HG03060 (cell line): ENCODE measurements around the gene MAPK12.

Experiments
- ATAC-seq: cut with Tn5 transposase; IDR thresholded peaks from one replicate; pipeline ENCODE4 v1.9.1; 2021; ENCODE audit warnings: low read depth, moderate number of reproducible peaks; ENCODE audit not compliant: unreplicated experiment

MAPK12 gene

DNA sequence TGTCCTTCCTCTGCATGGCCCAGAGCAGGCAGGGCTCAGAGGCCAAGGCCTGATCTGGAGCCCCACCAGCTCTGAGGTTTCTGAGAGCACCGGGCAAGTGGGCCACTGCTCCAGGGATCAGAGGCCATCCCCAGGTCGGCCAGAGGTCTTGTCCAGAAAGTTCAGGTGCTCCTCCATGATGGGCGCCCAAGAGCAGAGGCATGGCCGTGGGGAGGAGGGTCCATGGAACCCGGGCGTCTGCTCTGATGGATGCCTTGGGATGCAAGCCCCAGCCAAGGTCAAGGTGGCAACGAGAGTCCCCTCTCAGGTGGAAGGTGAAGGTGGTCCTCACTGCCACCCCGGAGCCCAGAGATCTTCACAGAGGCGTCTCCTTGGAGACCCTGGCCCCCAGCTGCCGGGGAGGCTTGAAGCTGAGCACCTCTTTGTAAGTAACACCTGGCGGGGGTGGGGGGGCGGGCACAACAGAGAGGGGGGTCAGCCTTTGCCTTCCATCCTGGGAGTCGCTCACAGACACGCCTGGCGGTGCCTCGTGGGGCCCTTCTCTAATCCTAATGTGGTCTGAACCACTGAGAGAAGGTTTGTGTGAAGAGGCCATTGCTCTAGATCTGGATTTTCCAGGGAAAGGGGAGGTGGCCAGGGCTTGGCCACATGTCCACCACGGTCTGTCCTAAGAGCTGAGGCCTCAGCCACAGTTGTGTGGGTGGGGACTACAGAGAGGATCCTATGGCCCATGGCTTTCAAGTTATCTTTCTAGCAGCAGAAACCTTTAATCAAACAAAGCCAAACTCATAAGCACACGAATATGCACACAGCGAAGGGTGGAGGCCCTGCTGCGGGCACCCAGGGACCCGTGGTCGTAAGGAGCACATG is 8.2 kb downstream of the MAPK12 start:
- ATAC-seq, result no peak

DNA sequence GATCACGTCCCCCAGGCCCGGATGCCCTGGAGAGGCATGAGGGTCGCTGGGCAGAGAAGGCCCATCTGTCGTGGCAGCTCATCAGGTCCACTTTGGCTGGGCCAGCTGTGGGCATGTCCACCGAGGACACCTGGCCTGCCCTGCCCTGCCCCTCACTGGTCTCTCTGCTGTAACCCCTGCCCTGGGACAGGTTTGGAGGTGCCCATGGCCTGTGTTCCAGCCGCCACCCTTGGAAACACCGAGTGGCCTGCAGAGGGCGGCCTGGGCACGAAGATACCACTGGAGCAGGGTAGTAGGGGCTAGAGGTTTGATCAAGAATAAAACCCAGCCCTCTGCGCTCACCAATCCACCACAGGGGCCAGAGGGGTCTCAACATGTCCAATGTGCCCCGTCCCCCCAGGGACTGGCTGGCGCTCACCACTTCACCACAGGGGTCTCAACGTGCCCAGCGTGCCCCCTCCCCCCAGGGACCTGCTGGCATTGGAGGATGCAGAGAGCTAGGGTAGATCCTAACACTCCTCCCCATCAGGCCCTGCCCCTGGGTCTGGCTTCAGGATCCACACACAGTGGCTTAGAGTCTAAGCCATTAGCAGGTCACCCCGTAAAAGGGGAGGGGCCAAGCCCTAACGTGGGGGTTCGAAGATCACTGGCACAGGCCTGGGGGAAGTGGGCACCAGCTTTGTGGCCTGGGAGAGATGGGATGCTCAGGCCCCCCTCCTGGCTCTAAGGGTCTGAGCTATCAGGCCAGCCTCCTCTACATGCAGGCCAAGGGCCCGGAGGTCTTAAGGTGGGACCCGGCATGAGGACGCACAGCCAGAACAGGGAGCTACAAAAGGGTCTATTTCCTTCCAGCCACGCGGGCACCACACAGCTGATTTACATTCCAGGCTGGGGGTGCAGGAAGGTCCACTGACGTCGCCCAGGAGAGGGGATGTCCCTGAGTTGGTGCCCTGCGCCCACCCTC is 9.1 kb downstream of the MAPK12 start:
- ATAC-seq, result no peak

DNA sequence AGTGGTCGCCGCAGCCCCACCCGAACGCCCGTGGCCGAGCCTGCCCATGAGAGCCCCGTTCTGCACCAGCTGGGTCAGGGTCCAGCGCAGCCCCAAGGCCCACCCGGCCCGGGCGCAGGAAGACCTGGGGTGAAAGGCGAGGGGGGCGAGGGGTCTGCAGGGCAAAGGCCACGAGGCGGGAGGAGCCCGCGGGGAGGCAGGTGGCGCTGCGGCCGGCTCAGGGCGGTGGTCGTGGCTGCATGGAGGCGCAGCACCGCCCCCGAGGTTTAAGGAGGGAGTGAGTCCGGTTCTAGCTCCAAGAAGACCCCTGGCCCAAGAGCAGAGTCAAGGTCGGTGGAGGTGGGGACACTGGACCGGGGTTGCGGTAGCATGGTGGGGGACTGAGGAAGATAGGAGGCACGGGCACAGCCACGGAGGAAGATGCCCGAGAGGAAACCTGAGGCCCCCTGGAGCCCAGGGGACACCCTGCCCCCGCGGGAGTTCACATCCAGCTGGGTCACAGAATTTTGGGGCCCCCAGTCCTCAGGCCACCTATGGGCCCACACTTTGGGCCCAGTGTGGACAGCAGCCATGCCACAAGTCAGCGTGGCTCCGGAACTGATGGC is 9.9 kb downstream of the MAPK12 start:
- no peak for ATAC-seq

DNA sequence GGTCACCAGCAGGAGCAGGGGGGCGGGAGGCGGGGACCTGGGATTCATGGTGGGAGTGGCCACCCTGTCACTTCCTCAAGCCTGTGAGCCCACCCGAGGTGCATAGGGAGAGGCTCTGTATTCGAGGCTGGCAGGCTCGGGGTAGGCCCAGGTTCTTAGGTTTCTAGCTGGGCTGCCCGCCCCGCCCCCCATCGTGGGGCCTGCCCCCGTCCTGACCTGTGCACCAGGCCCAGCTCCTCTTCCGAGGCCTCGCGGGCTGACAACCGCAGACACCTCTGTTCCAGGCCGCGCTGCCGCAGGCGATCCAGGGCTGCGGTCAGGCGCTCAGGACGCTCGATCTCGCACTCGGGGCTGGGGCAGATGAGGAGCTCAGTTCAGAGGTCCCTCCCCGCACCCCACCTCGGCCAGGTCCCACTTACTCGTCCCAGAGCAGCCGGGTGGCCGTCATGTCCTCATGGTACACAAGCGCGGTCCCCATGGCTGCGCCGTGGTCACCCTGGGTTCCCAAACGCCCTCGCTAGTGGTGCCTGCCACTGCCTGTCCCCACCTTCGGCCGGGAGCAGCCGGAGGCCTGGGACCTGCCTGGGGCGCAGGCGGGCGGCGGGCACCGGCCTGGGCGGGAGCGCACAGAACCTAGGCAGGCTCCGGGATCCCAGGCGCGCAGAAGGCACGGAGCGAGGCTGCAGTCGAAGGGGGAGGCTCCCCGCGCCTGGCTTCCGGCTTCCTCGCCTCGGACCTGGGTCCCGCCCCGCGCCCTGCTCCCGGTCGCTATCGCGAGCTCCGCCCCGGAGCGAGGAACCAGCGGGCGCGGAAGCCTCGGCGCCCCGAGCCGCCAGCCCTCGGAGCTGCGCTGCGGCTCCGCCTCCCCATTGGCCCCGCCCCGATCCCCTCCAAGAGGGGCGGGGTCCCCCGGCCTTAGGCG is 10.7 kb downstream of the MAPK12 start, which contains the start of gene HDAC10:
Gene HDAC10, minus strand, starts transcription at position 711 of the 922 bp plus-strand sequence. Its CDS starts 233 bp downstream, at position 478.
- no peak for ATAC-seq

DNA sequence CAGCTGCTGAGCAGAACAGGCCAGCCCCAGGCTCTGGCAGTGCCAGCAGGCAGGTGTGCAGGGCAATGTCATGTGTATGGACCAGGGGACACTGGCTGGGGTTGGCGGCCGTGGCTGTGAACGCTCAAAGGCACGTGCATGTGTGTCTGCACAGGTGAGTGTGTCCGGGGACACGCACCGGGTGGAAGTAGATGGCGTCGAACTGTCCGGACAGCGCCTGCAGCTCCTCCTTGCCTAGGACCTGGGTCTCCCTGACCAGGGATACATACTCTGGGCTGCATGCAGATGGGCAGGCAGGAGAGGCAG is 11.3 kb downstream of the MAPK12 start:
- no peak for ATAC-seq

DNA sequence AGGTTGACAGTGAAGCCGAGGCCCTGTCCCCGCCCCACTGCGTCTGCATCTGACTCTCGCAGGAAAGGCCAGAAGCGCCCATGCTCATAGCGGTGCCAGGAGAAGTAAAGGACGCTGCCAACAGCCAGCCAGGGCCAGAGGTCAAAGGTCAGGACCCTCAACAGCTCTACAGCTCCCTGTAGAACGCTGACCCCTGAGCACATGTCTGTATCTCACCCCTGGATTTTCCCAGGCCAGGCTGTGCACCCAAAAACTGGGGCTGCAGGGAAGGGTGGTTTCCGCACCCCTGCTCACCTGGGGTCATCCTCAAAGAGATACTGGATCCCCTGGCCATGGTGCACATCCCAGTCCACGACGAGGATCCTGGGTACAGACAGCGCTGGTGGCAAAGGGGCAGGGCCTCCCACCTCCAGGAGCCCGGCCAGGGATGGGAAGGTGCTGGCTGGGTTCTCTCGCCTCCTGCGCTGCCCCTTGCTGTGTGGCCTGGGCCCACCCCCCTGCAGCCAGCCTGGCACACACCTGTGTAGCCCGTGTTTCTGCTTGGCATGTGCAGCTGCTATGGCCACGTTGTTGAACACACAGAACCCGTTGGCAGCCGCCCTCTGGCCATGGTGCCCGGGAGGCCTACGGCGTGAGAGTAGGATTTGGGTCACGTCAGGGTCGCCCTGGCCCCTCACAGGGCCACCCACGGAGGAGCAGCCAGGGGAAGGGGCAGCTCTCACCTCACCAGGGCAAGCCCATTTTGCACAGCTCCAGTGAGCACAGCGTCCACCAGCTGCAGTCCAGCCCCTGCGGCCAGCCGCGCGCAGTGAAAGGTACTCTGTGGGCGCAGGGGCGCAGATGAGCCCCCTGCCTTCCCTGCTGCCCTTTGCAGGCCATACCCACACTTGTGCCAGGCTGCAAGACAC is 11.9 kb downstream of the MAPK12 start:
- ATAC-seq, result no peak

DNA sequence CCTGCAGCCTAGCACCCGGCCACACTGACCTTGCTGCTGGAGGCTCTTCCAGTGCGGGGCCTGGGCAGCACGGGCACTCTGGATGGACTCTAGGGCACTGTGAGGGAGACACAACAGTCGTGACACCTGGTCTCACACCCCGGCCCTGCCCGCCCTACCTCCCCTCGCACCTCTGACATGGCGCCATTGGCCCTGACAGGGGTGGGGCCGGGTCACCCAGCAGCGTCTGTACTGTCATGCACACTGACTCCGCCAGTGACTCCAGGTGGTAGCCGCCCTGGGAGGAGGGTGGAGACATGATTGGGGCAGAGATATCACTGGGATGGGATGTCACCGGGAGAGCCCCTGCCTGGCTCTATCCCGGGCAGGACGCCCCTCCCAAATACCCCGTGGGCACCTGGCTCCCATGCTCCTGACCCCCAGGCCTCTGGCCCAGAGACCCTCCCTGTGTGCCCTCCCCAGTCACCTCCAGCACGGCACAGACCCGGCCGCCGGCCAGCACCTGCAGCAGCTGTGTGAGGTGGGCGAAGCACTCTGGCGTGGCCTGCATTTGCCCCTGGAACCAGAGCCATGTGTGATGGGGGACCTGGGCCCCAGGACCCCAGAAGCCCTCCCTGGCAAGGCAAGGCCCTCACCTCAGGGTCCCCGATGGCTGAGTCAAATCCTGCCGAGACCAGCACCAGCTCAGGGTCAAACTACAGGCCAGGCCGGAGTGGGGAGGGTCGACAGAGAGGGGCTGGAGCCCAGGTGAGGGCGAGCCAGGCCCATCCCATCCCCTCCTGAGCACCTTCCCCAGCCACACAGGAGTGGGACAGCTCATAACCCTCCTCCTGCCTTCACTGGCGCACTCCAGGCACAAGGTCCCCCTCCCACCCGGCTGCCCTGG is 13.0 kb downstream of the MAPK12 start:
- no peak for ATAC-seq

DNA sequence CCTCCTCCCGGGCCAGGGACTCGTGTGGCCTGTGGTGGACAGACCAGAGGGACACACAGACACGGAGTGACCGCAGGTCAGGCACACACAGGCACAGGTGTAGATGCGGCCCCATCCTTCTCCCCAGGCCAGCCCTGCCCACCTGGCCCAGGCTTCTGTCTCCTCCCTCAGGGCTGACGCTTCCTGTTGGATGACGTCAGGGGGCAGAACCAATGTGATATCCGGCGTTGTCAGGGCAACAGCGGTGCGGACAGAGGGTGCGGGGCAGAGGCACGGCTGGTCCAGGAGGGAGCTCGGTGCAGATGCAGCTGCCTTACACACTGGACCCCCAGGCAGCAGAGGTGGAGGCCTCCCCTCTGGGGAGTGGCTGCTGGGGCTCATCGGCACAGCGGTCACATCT is 13.7 kb downstream of the MAPK12 start:
- no peak for ATAC-seq

DNA sequence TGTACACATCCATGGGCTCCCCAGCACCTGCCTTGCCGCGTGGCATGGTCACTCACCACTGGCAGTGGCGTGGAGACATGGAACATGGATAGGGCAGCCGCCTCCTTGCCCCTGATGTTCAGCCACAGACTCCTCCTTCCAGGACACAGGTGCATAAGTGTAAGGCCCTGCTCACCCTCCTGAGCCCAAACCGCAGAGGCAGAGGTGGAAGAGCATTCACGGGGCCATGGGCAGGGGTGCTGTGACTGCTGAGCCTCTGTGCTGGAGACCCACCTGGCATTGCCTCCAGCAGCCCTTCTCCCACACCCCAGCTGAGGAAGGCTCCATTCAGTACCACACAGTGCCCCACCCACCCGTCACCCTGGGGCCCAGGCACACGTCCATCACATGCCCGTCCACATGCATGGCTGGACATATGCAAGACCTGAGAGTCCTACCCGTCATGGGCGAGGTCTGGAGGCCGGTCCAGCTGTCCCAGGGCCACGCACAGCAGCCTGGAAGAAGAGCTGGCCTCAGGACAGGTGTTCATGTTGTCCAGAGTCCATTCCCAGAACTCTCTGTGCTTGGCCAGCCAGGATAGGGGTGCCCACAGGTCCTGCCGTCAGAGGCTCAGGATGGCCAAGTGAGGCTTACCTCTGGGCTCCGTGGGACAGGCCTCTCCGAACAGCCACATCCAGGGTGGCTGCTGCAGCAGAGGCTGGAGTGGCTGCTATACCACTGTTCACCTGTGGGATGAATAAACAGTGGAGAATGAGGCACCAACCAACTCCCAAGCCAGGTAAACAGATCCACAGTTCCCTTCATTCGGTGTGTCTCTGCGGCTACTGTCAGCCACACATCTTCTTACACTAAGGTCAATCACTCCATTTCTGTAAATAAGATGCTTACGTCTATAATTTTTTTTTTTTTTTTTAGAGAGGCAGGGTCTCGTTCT is 15.0 kb downstream of the MAPK12 start:
- no peak for ATAC-seq

DNA sequence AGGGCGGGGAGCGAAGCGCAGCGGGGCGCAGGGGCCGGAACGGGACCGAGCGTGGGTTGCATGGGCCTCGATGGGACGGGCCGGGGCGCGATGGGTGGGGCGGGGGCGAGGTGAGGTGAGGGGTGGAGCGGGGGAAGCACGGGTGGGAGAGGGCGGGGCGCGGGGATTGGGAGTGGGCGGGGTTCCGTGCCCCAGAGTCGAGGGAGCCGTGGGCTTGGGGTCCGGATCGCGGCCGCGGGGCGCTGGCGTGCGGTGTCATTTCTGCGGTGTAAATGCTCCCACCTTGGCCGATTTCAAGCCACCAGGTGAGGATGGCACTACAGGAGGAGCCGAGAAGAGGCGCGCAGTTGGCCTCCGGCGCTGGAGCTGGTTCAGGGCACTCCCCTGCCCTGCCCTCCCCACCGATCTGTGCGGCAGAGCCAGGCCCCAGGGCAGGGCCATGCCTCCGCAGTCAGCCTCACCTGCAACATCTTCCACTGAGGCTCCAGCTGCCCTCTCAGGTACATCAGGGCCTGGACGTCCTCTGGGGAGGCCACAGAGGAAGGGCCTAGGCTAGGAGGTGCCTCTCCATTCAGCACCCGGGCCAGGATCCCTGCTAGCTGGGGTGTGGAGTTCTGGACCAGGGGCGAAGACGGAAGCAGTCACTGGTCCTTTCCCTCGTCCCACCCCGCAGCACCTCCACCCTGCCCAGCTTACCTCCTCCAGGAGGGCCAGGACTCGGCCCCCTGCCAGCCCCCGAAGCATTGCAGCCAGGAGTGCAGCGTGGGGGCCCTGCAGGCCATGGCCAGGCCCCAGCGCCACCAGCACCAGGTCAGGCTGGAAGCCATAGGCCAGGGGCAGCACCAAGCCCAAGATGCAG is 16.0 kb downstream of the MAPK12 start:
- no peak for ATAC-seq

DNA sequence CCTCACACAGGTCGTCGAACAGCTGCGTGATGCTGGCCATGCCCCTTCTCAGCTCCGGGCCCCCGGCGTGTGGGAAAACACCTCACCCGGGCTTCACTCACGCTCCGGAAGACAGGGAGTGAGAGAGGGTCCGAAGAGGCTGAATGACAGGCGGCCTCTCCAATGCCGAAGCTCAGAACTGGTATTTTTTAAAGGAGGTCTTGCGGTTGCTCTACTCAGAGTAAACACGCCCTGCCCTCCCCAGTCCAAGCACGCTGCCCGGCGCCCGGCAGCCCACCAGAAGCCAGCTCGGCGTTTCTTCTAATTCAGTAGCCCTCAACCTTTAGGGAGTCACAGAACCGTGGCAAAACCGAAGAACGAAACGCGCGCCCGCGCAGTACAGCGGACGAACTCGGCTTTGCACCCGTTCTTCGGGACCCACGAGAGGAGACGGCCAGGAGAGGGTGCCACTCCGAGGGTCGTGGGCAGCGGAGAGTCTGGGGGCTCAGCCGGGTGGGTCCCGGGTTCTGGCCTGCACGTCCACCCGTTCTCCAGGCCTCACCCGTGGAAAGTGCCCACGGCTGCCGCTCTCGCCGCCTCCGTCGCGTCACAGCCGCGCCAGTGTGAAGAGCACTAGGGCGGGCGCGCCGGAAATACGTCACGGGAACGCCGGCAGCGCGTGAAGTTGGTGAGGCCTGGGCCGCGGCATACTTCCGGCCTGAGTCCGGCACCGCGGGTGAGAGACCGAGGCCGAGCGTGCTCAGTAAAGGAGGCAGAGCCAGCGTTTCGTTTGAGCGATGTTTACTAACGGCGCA is 16.9 kb downstream of the MAPK12 start, which contains the start of gene TUBGCP6:
Gene TUBGCP6, minus strand, starts transcription at position 604 of the 794 bp plus-strand sequence. Its CDS starts 564 bp downstream, at position 40.
- ATAC-seq, result peak; percentile 56

DNA sequence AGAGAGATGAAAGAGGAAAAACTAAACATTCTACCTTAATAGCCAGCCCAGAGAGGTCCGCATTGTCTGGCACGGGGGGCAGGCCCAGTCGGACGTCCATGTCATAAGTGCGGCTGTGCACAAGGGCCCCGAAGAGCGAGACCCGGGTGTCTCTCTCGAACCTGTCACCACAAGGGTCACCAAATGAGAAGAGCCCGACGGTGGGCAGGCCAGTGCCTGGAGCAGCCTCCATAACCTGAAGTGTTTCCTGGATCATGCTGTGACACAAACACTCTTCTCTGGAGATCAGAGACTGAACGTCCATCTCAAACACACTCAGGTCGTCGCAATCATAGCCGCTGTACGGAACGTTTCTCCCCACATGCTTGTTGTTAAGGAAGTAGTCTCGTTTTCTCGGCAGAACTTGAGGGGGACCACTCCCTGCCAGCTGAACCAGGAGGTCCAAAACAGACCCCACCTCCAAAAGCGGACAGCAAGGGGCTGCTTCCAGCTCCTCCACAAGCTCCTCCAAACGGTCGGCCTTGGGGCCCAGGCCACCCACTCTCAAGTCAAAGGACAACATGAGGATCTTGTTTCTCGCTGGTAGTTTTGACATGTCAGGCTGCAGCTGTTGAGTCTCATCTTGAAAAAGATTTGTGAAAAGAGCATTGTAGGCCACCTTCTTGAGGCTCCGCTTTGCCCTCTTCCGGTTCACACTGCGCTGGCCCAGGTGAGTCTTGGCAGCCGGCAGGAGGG is 17.6 kb downstream of the MAPK12 start:
- ATAC-seq, result peak; percentile 7

DNA sequence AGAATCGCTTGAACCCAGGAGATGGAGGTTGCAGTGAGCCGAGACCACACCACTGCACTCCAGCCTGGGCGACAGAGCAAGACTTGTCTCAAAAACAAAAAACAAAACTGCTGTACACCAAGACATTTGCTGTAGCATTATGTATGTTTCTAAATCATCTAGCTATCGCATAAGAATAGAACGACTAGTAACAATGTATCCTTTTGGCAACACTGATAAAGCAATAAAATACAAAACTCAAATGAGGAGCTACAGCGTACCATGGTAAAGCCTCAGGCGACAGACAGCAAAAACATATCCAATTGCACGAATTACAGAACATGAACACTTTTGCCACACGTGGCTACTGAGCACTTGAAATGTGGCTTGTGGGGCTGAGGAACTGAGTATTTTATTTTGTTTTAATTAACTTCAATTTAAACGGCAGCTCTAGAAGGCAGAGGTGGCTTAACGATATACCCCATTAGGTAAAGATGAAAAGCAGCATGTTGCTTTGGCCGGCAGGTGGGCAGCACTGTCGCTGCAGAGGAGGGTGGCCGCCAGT is 19.0 kb downstream of the MAPK12 start:
- ATAC-seq, result no peak

DNA sequence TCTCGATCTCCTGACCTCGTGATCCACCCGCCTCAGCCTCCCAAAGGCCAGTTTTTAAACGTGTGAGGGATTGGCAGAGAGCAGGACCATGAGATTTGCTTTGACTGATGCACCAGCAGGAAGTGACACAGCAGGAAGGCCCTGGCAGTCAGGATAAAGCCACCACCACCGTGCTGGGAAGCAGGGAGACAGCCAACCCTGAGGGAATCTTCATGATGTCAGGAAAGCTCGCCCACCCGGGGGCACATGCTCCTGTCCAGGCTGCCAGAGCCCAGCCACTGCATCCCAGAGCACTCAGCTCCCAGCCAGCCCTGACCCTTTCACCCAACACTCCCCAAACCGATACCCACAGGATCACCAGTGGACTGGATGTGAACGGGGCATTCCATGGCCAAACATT is 22.7 kb downstream of the MAPK12 start:
- no peak for ATAC-seq
